H9 (cell line): Measurements from ENCODE around the gene CNNM2. TPM values are rescaled to one million over a fixed set of nuclear protein-coding genes. Genes with fewer than 3 reads are reported as not detected.
"Not testable (repeated sequence)": the region's sequence is repeated elsewhere in the genome, so short reads cannot be mapped to it uniquely, and the experiment has no call there.

Experiments
- DNase-seq: peaks from one replicate; pipeline ENCODE4 v3.0.0-alpha.2; 2017
- H2AFZ ChIP-seq: one replicate; pipeline ENCODE4 v1.6.1; 2013; ENCODE audit warnings: mild to moderate bottlenecking, low read length, control low read depth, moderate library complexity
- H2AK5ac ChIP-seq: 2 replicates; pipeline ENCODE4 v1.6.1; 2013; ENCODE audit warnings: low read length, control low read depth, mixed read lengths; ENCODE audit not compliant: insufficient read length
- H2BK120ac ChIP-seq: one replicate; pipeline ENCODE4 v1.6.1; 2013; ENCODE audit warnings: low read depth, mild to moderate bottlenecking, low read length, control low read depth, inconsistent platforms; ENCODE audit not compliant: poor library complexity, severe bottlenecking
- H2BK12ac ChIP-seq: 2 replicates; pipeline ENCODE4 v1.6.1; 2013; ENCODE audit warnings: low read length, control low read depth, mixed read lengths, low read depth; ENCODE audit not compliant: insufficient read length
- H2BK15ac ChIP-seq: 2 replicates; pipeline ENCODE4 v1.6.1; 2013; ENCODE audit warnings: low read depth, low read length, control low read depth
- H2BK20ac ChIP-seq: one replicate; pipeline ENCODE4 v1.6.1; 2013; ENCODE audit warnings: low read depth, mild to moderate bottlenecking, low read length, control low read depth, inconsistent platforms; ENCODE audit not compliant: poor library complexity, severe bottlenecking
- H2BK5ac ChIP-seq: 2 replicates; pipeline ENCODE4 v1.6.1; 2013; ENCODE audit warnings: low read length, control low read depth, mixed read lengths; ENCODE audit not compliant: insufficient read length
- H3K14ac ChIP-seq: 2 replicates; pipeline ENCODE4 v1.6.1; 2013; ENCODE audit warnings: low read length, control low read depth; ENCODE audit not compliant: insufficient read depth
- H3K18ac ChIP-seq: 2 replicates; pipeline ENCODE4 v1.6.1; 2013; ENCODE audit warnings: low read depth, mild to moderate bottlenecking, mixed read lengths, low read length, control low read depth; ENCODE audit not compliant: insufficient read length
- H3K23ac ChIP-seq: 2 replicates; pipeline ENCODE4 v1.6.1; 2013; ENCODE audit warnings: low read length, control low read depth, mixed read lengths, low read depth; ENCODE audit not compliant: insufficient read length
- H3K23me2 ChIP-seq: 2 replicates; pipeline ENCODE4 v1.6.1; 2013; ENCODE audit warnings: low read depth, mild to moderate bottlenecking, mixed read lengths, low read length, control low read depth; ENCODE audit not compliant: insufficient read length, poor library complexity, severe bottlenecking
- H3K27ac ChIP-seq: 2 replicates; pipeline ENCODE4 v1.5.1; 2013; ENCODE audit warnings: low read length, control low read depth, mixed read lengths, low read depth; ENCODE audit not compliant: insufficient read length
- H3K27me3 ChIP-seq: 2 replicates; pipeline ENCODE4 v1.6.1; 2013; ENCODE audit warnings: low read length, control low read depth, inconsistent platforms; ENCODE audit not compliant: insufficient read depth
- H3K4ac ChIP-seq: 2 replicates; pipeline ENCODE4 v1.6.1; 2013; ENCODE audit warnings: low read depth, mild to moderate bottlenecking, control low read depth, inconsistent platforms, low read length, moderate library complexity
- H3K4me1 ChIP-seq: 2 replicates; pipeline ENCODE4 v1.6.1; 2013; ENCODE audit warnings: low read length, control low read depth, inconsistent platforms; ENCODE audit not compliant: insufficient read depth
- H3K4me2 ChIP-seq: 2 replicates; pipeline ENCODE4 v1.6.1; 2013; ENCODE audit warnings: low read length, control low read depth, mixed read lengths; ENCODE audit not compliant: insufficient read length, insufficient read depth
- H3K56ac ChIP-seq: 2 replicates; pipeline ENCODE4 v1.6.1; 2013; ENCODE audit warnings: low read depth, mild to moderate bottlenecking, mixed read lengths, low read length, control low read depth; ENCODE audit not compliant: insufficient read length
- H3K79me1 ChIP-seq: 2 replicates; pipeline ENCODE4 v1.6.1; 2013; ENCODE audit warnings: low read depth, mild to moderate bottlenecking, moderate library complexity, low read length, control low read depth, inconsistent platforms; ENCODE audit not compliant: insufficient read depth, poor library complexity, severe bottlenecking
- H3K79me2 ChIP-seq: 2 replicates; pipeline ENCODE4 v1.6.1; 2013; ENCODE audit warnings: low read length, control low read depth, inconsistent platforms; ENCODE audit not compliant: insufficient read depth
- H3K9ac ChIP-seq: 2 replicates; pipeline ENCODE4 v1.6.1; 2013; ENCODE audit warnings: low read length, control low read depth, mixed read lengths; ENCODE audit not compliant: insufficient read length; ENCODE audit errors: extremely low read depth
- H3K9me3 ChIP-seq: one replicate; pipeline ENCODE4 v1.6.1; 2013; ENCODE audit warnings: low read depth, low read length, inconsistent platforms; ENCODE audit not compliant: control insufficient read depth
- H3T11ph ChIP-seq: one replicate; pipeline ENCODE4 v1.6.1; 2013; ENCODE audit warnings: mild to moderate bottlenecking, low read length, control low read depth, inconsistent platforms
- H4K20me1 ChIP-seq: one replicate; pipeline ENCODE4 v1.6.1; 2013; ENCODE audit not compliant: control insufficient read depth, insufficient read length, insufficient read depth
- H4K5ac ChIP-seq: 2 replicates; pipeline ENCODE4 v1.6.1; 2013; ENCODE audit warnings: low read depth, mild to moderate bottlenecking, mixed read lengths, low read length, control low read depth; ENCODE audit not compliant: insufficient read length
- H4K8ac ChIP-seq: replicated peaks from 2 replicates; pipeline ENCODE4 v1.6.1; 2013; ENCODE audit warnings: low read length, control low read depth, mixed read lengths, low read depth; ENCODE audit not compliant: insufficient read length
- H4K91ac ChIP-seq: 2 replicates; pipeline ENCODE4 v1.6.1; 2013; ENCODE audit warnings: low read depth, mild to moderate bottlenecking, moderate library complexity, mixed read lengths, low read length, control low read depth; ENCODE audit not compliant: insufficient read length
- H3K27ac Mint-ChIP-seq, 3 experiments: 2 replicates in 2 of 3; 3 replicates in 1 of 3; pipeline ENCODE4 v1.8.0; 2020 to 2021; ENCODE audit warnings: mixed read lengths in 3 of 3, mild to moderate bottlenecking in 1 of 3, moderate library complexity in 1 of 3
- H3K27me3 Mint-ChIP-seq: 2 replicates; pipeline ENCODE4 v1.8.0; 2021; ENCODE audit warnings: low read depth, mild to moderate bottlenecking, moderate library complexity, mixed read lengths
- H3K36me3 Mint-ChIP-seq, 3 experiments: 2 replicates in 2 of 3; 3 replicates in 1 of 3; pipeline ENCODE4 v1.8.0; 2020 to 2021; ENCODE audit warnings: low read depth in 3 of 3, mixed read lengths in 3 of 3; ENCODE audit not compliant: insufficient read depth in 1 of 3
- H3K4me1 Mint-ChIP-seq, 2 experiments: 2 replicates each; pipeline ENCODE4 v1.8.0; 2020; ENCODE audit warnings: mixed read lengths in 2 of 2
- H3K4me3 Mint-ChIP-seq, 2 experiments: 2 replicates in 1 of 2; 3 replicates in 1 of 2; pipeline ENCODE4 v1.8.0; 2020 to 2021; ENCODE audit warnings: mild to moderate bottlenecking in 2 of 2, mixed read lengths in 2 of 2, moderate library complexity in 1 of 2
- H3K9me3 Mint-ChIP-seq, 2 experiments: 2 replicates in 1 of 2; 3 replicates in 1 of 2; pipeline ENCODE4 v1.8.0; 2020; ENCODE audit warnings: mild to moderate bottlenecking in 2 of 2, mixed read lengths in 2 of 2, moderate library complexity in 1 of 2
- WGBS: extraction: QIAGEN DNeasy Blood & Tissue Kit; methylation state at CpG from one replicate; pipeline ENCODE4 v1.1.7; 2013; ENCODE audit warnings: missing lambda C conversion rate, low lambda C conversion rate, mixed read lengths; ENCODE audit not compliant: insufficient read length; ENCODE audit errors: extremely low coverage; 5-methylcytosine and 5-hydroxymethylcytosine counted together
- total RNA-seq: library from RNA; stranded (reverse); gene quantifications from 2 replicates; pipeline ENCODE4 v1.2.1, GENCODE V29; 2021
- TF ChIP-seq, protein P1 (sequence below): fragments of 200-600 bp; sonication (generic); conservative IDR thresholded peaks from 3 replicates; pipeline ENCODE4 v1.8.0; 2021; ENCODE audit warnings: antibody characterized with exemption, mild to moderate bottlenecking

The CNNM2 gene
- total RNA-seq, 1 experiment from 2014 or later = 17.5 TPM

DNA sequence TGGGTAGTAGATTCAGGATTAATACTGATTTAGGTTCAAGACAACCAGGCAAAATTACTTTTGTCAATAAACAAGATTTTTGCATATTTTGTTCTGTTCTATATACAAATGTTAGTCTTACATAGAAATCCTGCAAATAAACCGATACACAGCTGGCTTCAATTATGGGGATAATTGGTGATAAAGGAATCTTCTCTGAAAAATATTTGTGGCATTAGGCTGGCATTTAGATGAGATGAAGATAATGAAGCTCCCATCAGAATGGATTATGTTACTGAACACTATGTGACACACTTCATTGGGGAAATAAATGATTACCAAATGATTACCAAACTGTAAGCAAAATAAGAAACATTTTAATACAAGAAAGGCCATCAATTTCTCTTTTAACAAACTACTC, 209.1 kb downstream of the CNNM2 start:
- Histone ChIP-seq H3K79me2 (no peaks in the 10 kb centered on the region), H3K27ac (no peak overlapping the region), H3K18ac (no peak overlapping the region), H3T11ph (no peak overlapping the region), H2AK5ac (no peak overlapping the region), H3K4me2 (no peak overlapping the region), H2BK12ac (no peak overlapping the region), H3K14ac (no peak overlapping the region), H3K23ac (no peak overlapping the region), H4K5ac (no peak overlapping the region), H3K27me3 (no peaks in the 10 kb centered on the region), H2BK20ac (no peak overlapping the region), H4K20me1 (no peaks in the 10 kb centered on the region), H4K91ac (no peak overlapping the region), H3K4me1 (peaks cover 3% of the 10 kb centered on the region), H2BK120ac (no peak overlapping the region), H3K9me3 (no peaks in the 10 kb centered on the region), H2AFZ (no peak overlapping the region), H3K9ac (no peak overlapping the region), H3K23me2 (no peaks in the 10 kb centered on the region), H4K8ac (no peak overlapping the region), H3K79me1 (no peaks in the 10 kb centered on the region), H2BK15ac (no peak overlapping the region), H2BK5ac (no peak overlapping the region), H3K56ac (no peak overlapping the region), H3K4ac (no peak overlapping the region)
- H3K36me3 Mint-ChIP-seq = peaks cover 22 to 32% (median 27%) of the 10 kb centered on the region in 3 experiments
- H3K27ac Mint-ChIP-seq = no peak overlapping the region
- peaks cover 1% of the 10 kb centered on the region; the same call in 1 of the 2 replicates for H3K27me3 Mint-ChIP-seq
- H3K4me3 Mint-ChIP-seq = no peak overlapping the region
- no peak for DNase-seq
- TF ChIP-seq, protein P1, sequence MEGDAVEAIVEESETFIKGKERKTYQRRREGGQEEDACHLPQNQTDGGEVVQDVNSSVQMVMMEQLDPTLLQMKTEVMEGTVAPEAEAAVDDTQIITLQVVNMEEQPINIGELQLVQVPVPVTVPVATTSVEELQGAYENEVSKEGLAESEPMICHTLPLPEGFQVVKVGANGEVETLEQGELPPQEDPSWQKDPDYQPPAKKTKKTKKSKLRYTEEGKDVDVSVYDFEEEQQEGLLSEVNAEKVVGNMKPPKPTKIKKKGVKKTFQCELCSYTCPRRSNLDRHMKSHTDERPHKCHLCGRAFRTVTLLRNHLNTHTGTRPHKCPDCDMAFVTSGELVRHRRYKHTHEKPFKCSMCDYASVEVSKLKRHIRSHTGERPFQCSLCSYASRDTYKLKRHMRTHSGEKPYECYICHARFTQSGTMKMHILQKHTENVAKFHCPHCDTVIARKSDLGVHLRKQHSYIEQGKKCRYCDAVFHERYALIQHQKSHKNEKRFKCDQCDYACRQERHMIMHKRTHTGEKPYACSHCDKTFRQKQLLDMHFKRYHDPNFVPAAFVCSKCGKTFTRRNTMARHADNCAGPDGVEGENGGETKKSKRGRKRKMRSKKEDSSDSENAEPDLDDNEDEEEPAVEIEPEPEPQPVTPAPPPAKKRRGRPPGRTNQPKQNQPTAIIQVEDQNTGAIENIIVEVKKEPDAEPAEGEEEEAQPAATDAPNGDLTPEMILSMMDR = no peak
- peaks cover 5 to 7% of the 10 kb centered on the region in 2 experiments; a peak in 3 of 4 replicates for H3K4me1 Mint-ChIP-seq
- H3K9me3 Mint-ChIP-seq = peaks cover 12 to 15% of the 10 kb centered on the region in 2 experiments
- no CpG with 5 or more reads among the region's 1 CpG for WGBS

DNA sequence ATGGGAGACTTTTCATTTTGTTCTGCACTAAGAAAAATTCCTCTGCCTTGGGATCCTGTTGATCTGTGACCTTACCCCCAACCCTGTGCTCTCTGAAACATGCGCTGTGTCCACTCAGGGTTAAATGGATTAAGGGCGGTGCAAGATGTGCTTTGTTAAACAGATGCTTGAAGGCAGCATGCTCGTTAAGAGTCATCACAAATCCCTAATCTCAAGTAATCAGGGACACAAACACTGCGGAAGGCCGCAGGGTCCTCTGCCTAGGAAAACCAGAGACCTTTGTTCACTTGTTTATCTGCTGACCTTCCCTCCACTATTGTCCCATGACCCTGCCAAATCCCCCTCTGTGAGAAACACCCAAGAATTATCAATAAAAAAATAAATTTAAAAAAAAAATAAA, 212.1 kb downstream of the CNNM2 start:
- not testable (repeated sequence) for H3K4ac ChIP-seq, H3K23me2 ChIP-seq, H3K56ac ChIP-seq, H3K14ac ChIP-seq, H3K9me3 ChIP-seq, H2BK20ac ChIP-seq, H2BK12ac ChIP-seq, H4K8ac ChIP-seq, H4K91ac ChIP-seq, H4K20me1 ChIP-seq, H3K4me2 ChIP-seq, H3K9ac ChIP-seq, H3K27ac Mint-ChIP-seq, H4K5ac ChIP-seq, H3K79me1 ChIP-seq, H3K23ac ChIP-seq, H2AK5ac ChIP-seq, H3K18ac ChIP-seq, H2BK5ac ChIP-seq, H2BK15ac ChIP-seq, H3K4me1 Mint-ChIP-seq, H3K4me1 ChIP-seq, H3K27me3 Mint-ChIP-seq, H3T11ph ChIP-seq, H3K79me2 ChIP-seq, H3K4me3 Mint-ChIP-seq, H2AFZ ChIP-seq, H3K27ac ChIP-seq, H3K27me3 ChIP-seq, DNase-seq, H2BK120ac ChIP-seq
- no CpG with 5 or more reads among the region's 5 CpGs for WGBS
- Mint-ChIP-seq H3K36me3 (peaks cover 46 to 61% (median 54%) of the 10 kb centered on the region in 3 experiments), H3K9me3 (peaks cover 27 to 36% of the 10 kb centered on the region in 2 experiments)
